ENCODE measurements around the gene FOXD2. TPM values are rescaled to one million over a fixed set of nuclear protein-coding genes. Genes with fewer than 3 reads are reported as not detected.

FOXD2 gene
- total RNA-seq, 1 donor from 2014 or later = under 0.01 TPM

DNA sequence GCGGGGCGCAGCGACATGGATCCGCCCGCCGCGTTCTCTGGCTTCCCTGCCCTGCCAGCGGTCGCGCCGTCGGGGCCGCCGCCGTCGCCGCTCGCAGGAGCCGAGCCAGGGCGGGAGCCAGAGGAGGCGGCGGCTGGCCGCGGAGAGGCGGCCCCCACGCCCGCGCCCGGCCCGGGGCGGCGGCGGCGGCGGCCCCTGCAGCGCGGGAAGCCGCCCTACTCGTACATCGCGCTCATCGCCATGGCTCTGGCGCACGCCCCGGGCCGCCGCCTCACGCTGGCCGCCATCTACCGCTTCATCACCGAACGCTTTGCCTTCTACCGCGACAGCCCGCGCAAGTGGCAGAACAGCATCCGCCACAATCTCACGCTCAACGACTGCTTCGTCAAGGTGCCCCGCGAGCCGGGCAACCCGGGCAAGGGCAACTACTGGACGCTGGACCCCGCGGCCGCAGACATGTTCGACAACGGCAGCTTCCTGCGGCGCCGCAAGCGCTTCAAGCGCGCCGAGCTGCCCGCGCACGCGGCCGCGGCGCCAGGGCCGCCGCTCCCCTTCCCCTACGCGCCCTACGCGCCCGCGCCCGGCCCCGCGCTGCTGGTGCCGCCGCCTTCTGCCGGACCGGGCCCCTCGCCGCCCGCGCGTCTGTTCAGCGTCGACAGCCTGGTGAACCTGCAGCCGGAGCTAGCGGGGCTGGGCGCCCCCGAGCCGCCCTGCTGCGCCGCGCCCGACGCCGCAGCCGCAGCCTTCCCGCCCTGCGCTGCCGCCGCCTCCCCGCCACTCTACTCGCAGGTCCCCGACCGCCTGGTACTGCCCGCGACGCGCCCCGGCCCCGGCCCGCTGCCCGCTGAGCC, 21.3 kb upstream of the FOXD2 start:
- Histone ChIP-seq H3K4me1 (ENCODE audit: control insufficient read depth in 3 of 3, insufficient read depth in 3 of 3, low read length in 3 of 3) (no peaks in the 10 kb centered on the region), H3K4me3 (ENCODE audit: low read length in 3 of 3) (peak overlapping the region in 1 of 3 donors; percentile 35), H3K27me3 (ENCODE audit: control insufficient read depth in 3 of 3, insufficient read depth in 3 of 3, low read length in 3 of 3) (peaks cover 43 to 56% (median 45%) of the 10 kb centered on the region in 3 donors)

DNA sequence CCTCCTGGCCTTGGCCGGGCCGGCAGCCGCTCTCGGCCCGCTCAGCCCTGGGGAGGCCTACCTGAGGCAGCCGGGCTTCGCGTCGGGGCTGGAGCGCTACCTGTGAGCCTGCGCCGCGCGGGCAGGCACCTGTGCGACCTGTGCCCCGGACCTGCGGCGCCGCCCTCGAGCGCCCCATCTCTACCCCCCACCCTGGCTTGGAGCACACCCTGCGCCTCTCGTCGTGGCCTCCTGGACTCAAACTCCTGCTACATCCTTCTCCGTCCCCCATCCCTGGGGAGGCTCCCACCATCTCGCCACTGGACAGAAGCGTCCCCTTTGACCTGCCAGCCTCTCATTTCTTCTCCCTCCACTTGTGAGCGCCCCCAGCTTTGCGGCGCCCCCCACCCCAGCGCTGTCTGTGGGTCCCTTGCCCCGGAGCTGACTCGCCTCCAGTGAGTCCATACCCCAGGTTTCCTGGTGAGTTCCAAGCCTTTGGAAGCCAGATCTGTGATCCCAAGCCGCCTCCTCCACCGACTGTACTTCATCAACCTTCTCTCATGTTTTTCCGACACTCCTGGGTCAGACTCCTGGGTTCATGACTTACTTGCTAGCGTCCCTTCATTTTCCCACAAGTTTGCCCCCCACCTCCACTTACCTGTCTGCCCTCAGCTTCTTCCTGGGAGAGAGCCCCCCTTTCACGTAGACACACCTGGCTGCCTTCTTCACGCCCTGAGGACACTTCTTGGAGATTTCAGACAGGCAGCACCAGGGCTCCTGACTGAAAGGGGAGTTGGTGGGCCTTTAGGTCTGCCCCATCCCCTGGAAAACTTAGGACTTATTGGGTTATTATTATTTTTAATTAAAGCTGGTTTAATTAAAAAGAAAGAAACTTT, 20.4 kb upstream of the FOXD2 start:
- Histone ChIP-seq H3K9ac (ENCODE audit: low read depth in 1 of 3, low read length in 3 of 3) (no peak overlapping the region), H3K4me3 (ENCODE audit: low read length in 3 of 3) (no peak overlapping the region), H3K36me3 (ENCODE audit: control insufficient read depth in 3 of 3, insufficient read depth in 3 of 3, low read length in 3 of 3) (no peaks in the 10 kb centered on the region), H3K27ac (ENCODE audit: low read depth, low read length) (no peak overlapping the region), H3K4me1 (ENCODE audit: control insufficient read depth in 3 of 3, insufficient read depth in 3 of 3, low read length in 3 of 3) (no peaks in the 10 kb centered on the region), H3K27me3 (ENCODE audit: control insufficient read depth in 3 of 3, insufficient read depth in 3 of 3, low read length in 3 of 3) (peaks cover 43 to 56% (median 45%) of the 10 kb centered on the region in 3 donors), H3K9me3 (ENCODE audit: control insufficient read depth in 3 of 3, low read length in 3 of 3) (no peaks in the 10 kb centered on the region)

More for the DNA sequence above, 21.3 kb upstream of the FOXD2 start:
- H3K9me3 ChIP-seq (ENCODE audit: control insufficient read depth in 3 of 3, low read length in 3 of 3) = no peaks in the 10 kb centered on the region
- no peak overlapping the region for H3K27ac ChIP-seq (ENCODE audit: low read depth, low read length)
- no peaks in the 10 kb centered on the region for H3K36me3 ChIP-seq (ENCODE audit: control insufficient read depth in 3 of 3, insufficient read depth in 3 of 3, low read length in 3 of 3)
- no peak overlapping the region for H3K9ac ChIP-seq (ENCODE audit: low read depth in 1 of 3, low read length in 3 of 3)

DNA sequence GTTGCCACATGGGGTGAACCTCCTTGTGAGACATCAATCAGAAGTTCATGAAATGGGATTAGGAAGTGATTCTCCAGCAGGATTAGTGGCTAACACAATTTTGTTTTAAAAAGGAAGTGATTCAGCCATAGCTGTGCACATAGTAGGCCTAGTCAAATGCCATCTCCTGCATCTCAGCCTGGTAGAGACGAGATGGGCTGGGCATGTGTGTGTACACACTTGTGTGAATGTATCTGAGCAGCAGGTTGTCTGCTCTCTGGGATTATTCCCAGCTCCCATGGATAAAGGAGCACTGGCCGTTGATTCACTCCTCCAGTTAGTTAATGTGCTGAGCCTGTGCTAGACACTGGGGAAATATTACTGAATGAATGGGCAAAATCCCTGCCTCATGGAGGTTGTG, 19.7 kb upstream of the FOXD2 start:
- no peak overlapping the region for H3K27ac ChIP-seq (ENCODE audit: low read depth, low read length)
- no peaks in the 10 kb centered on the region for H3K4me1 ChIP-seq (ENCODE audit: control insufficient read depth in 3 of 3, insufficient read depth in 3 of 3, low read length in 3 of 3)
- H3K4me3 ChIP-seq (ENCODE audit: low read length in 3 of 3) = no peak overlapping the region
- H3K27me3 ChIP-seq (ENCODE audit: control insufficient read depth in 3 of 3, insufficient read depth in 3 of 3, low read length in 3 of 3) = peaks cover 43 to 50% (median 45%) of the 10 kb centered on the region in 3 donors
- H3K36me3 ChIP-seq (ENCODE audit: control insufficient read depth in 3 of 3, insufficient read depth in 3 of 3, low read length in 3 of 3) = no peaks in the 10 kb centered on the region
- H3K9me3 ChIP-seq (ENCODE audit: control insufficient read depth in 3 of 3, low read length in 3 of 3) = no peaks in the 10 kb centered on the region
- no peak overlapping the region for H3K9ac ChIP-seq (ENCODE audit: low read depth in 1 of 3, low read length in 3 of 3)

DNA sequence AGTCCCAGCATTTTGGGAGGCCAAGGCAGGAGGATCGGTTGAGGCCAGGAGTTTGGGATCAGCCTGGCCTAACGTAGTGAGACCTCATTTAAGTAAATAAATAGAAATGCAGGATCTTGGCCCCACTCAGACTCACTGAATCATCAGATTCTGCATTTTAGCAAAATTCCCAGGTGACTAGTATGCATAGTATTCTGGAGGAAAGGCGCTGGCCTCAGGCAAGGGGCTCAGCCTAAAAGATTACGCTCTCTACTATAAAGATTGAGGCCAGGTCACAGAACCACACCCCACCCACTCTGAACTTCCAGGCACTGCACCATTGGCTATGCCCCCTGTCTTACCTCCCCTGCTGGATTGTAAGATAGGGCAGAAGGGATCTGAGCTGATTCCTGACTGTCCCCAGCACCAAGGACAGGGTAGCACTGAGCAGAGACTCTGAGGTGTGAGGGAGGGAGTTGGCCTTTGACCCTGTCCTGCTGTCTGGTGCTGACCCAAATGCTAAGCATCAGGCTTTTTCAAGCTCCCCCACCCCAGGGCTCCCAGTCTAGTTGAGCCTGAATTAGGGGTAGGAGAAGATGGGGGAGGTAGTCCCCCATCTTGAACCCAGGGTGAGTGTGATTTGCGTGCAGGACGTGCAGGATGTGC, 19.0 kb upstream of the FOXD2 start:
- no peak overlapping the region for H3K27ac ChIP-seq (ENCODE audit: low read depth, low read length)
- H3K4me1 ChIP-seq (ENCODE audit: control insufficient read depth in 3 of 3, insufficient read depth in 3 of 3, low read length in 3 of 3) = no peaks in the 10 kb centered on the region
- no peak overlapping the region for H3K4me3 ChIP-seq (ENCODE audit: low read length in 3 of 3)
- peaks cover 43 to 49% (median 45%) of the 10 kb centered on the region in 3 donors for H3K27me3 ChIP-seq (ENCODE audit: control insufficient read depth in 3 of 3, insufficient read depth in 3 of 3, low read length in 3 of 3)
- no peaks in the 10 kb centered on the region for H3K9me3 ChIP-seq (ENCODE audit: control insufficient read depth in 3 of 3, low read length in 3 of 3)
- no peak overlapping the region for H3K9ac ChIP-seq (ENCODE audit: low read depth in 1 of 3, low read length in 3 of 3)
- no peaks in the 10 kb centered on the region for H3K36me3 ChIP-seq (ENCODE audit: control insufficient read depth in 3 of 3, insufficient read depth in 3 of 3, low read length in 3 of 3)

DNA sequence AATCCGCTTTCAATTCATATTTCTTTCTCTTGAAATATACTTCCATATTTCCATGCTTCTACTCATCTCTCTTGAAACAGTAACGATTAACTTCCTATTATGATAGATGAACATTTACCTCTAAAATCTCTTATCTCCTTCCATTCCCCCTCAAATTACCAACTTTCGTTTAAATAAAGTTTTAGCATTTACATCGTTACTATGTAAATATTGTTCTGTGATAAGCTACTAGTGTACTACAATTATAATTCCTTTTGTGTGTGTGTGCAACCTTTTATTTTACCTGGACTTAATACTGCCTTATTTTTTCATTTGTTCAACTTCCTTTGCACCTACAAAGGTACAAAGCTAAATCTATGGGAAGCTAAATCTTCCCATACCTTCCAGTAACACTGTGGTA, 17.3 kb upstream of the FOXD2 start:
- H3K4me3 ChIP-seq (ENCODE audit: low read length in 3 of 3) = no peak overlapping the region
- no peaks in the 10 kb centered on the region for H3K9me3 ChIP-seq (ENCODE audit: control insufficient read depth in 3 of 3, low read length in 3 of 3)
- H3K27me3 ChIP-seq (ENCODE audit: control insufficient read depth in 3 of 3, insufficient read depth in 3 of 3, low read length in 3 of 3) = peaks cover 33 to 43% (median 41%) of the 10 kb centered on the region in 3 donors
- H3K9ac ChIP-seq (ENCODE audit: low read depth in 1 of 3, low read length in 3 of 3) = no peak overlapping the region
- H3K4me1 ChIP-seq (ENCODE audit: control insufficient read depth in 3 of 3, insufficient read depth in 3 of 3, low read length in 3 of 3) = peaks cover 0 to 3% (median 0%) of the 10 kb centered on the region in 3 donors
- no peak overlapping the region for H3K27ac ChIP-seq (ENCODE audit: low read depth, low read length)
- no peaks in the 10 kb centered on the region for H3K36me3 ChIP-seq (ENCODE audit: control insufficient read depth in 3 of 3, insufficient read depth in 3 of 3, low read length in 3 of 3)

DNA sequence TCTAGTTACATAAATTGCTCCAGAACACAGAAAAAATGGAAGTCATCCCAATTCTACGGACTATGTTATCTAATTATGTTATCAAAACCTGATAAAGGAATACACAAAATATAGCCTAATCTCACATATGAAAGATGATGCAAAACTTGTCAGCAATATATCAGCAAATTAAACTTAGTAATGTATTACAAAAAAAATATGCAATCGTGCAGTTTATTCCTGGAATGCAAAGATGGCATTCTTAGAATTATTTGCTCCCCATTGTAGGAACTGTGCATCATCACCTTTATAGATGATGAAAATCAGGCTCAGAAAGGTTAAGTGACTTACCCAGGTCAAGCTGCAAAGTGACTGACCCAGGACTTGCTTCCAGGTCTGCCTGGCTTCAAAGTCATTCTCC, 14.0 kb upstream of the FOXD2 start:
- H3K36me3 ChIP-seq (ENCODE audit: control insufficient read depth in 3 of 3, insufficient read depth in 3 of 3, low read length in 3 of 3) = no peaks in the 10 kb centered on the region
- H3K9me3 ChIP-seq (ENCODE audit: control insufficient read depth in 3 of 3, low read length in 3 of 3) = no peaks in the 10 kb centered on the region
- peaks cover 0 to 3% (median 0%) of the 10 kb centered on the region in 3 donors for H3K4me1 ChIP-seq (ENCODE audit: control insufficient read depth in 3 of 3, insufficient read depth in 3 of 3, low read length in 3 of 3)
- H3K27me3 ChIP-seq (ENCODE audit: control insufficient read depth in 3 of 3, insufficient read depth in 3 of 3, low read length in 3 of 3) = peaks cover 18 to 25% (median 21%) of the 10 kb centered on the region in 3 donors
- H3K4me3 ChIP-seq (ENCODE audit: low read length in 3 of 3) = no peak overlapping the region
- no peak overlapping the region for H3K27ac ChIP-seq (ENCODE audit: low read depth, low read length)
- H3K9ac ChIP-seq (ENCODE audit: low read depth in 1 of 3, low read length in 3 of 3) = no peak overlapping the region

DNA sequence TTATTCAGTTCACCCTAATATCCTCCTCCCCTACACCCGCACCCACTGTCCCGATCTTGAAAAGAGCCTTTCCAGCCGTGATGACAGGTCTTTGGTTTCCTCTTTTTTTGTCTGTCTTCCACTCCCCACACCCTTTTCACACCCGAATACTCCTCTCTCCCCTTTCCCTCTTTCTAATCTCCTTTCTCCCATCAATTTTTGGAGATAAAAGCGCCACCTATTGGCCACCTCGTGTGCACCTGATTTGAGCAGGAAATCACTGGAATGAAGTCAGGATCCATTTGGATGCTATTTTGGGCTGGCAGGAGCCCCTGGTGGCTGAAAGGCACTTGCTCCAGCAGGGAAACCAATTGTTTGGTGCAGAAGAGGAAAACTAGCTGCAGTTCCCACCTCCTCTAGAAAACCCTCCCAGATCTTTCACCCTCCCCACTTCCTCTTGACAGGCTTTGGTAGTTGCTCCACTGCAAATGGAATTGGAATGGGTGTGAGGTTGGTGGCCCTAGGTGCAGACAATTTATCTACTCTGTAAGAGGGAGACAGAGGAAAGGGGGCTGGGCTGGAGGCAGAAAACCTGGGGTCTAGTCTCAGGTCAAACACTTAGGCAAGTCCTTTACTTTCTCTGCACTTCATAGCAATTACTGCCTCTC, 13.4 kb upstream of the FOXD2 start:
- H3K4me3 ChIP-seq (ENCODE audit: low read length in 3 of 3) = no peak overlapping the region
- no peaks in the 10 kb centered on the region for H3K36me3 ChIP-seq (ENCODE audit: control insufficient read depth in 3 of 3, insufficient read depth in 3 of 3, low read length in 3 of 3)
- H3K27ac ChIP-seq (ENCODE audit: low read depth, low read length) = no peak overlapping the region
- no peaks in the 10 kb centered on the region for H3K9me3 ChIP-seq (ENCODE audit: control insufficient read depth in 3 of 3, low read length in 3 of 3)
- H3K27me3 ChIP-seq (ENCODE audit: control insufficient read depth in 3 of 3, insufficient read depth in 3 of 3, low read length in 3 of 3) = peaks cover 13 to 21% (median 18%) of the 10 kb centered on the region in 3 donors
- H3K4me1 ChIP-seq (ENCODE audit: control insufficient read depth in 3 of 3, insufficient read depth in 3 of 3, low read length in 3 of 3) = peaks cover 0 to 3% (median 0%) of the 10 kb centered on the region in 3 donors
- H3K9ac ChIP-seq (ENCODE audit: low read depth in 1 of 3, low read length in 3 of 3) = no peak overlapping the region

DNA sequence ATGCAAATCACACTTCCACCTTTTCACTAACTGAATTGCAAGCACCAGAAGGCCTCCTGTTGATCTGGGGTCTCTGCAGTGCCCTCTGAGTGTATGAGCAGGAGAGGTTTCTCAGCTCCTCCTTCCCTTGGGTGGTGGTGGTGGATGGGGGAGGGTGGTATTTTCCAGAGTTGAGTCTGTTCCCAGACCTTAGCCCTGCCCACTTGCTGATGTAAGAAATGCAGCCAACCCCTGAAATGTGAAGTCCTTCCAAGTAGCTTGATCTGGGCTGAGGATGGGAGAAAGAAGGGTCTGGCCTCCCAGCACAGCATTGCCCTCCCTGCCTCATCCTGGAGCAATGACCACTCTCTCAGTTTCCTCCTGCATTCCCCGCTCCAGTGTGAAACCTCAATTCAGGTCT, 6.3 kb upstream of the FOXD2 start:
- H3K4me1 ChIP-seq (ENCODE audit: control insufficient read depth in 3 of 3, insufficient read depth in 3 of 3, low read length in 3 of 3) = peaks cover 14 to 34% (median 32%) of the 10 kb centered on the region in 3 donors
- peaks cover 64 to 70% (median 67%) of the 10 kb centered on the region in 3 donors for H3K27me3 ChIP-seq (ENCODE audit: control insufficient read depth in 3 of 3, insufficient read depth in 3 of 3, low read length in 3 of 3)
- no peaks in the 10 kb centered on the region for H3K36me3 ChIP-seq (ENCODE audit: control insufficient read depth in 3 of 3, insufficient read depth in 3 of 3, low read length in 3 of 3)
- H3K27ac ChIP-seq (ENCODE audit: low read depth, low read length) = no peak overlapping the region
- no peak overlapping the region for H3K9ac ChIP-seq (ENCODE audit: low read depth in 1 of 3, low read length in 3 of 3)
- no peak overlapping the region for H3K4me3 ChIP-seq (ENCODE audit: low read length in 3 of 3)
- H3K9me3 ChIP-seq (ENCODE audit: control insufficient read depth in 3 of 3, low read length in 3 of 3) = no peaks in the 10 kb centered on the region

All from skeletal muscle tissue (tissue), 4 donors.